PC-9 (cell line): ENCODE data around the gene LCOR. TPM values are rescaled to one million over a fixed set of nuclear protein-coding genes. Genes with fewer than 3 reads are reported as not detected.

Experiments
- BruUV-seq: library from RNA; stranded (reverse); fragments of 400-500 nt; replicated peaks from 2 replicates; lab custom pipeline; 2021; lab: Mats Ljungman, UMichigan
- CTCF ChIA-PET: fragments of 300-600 bp; sonication (Branson Sonifier 250); formaldehyde crosslinking; loops from one replicate; lab custom pipeline; 2022; ENCODE audit warnings: antibody characterized with exemption; lab: Charles Lee
- POLR2A ChIA-PET: fragments of 300-600 bp; sonication (Branson Sonifier 250); formaldehyde crosslinking; loops from one replicate; lab custom pipeline; 2022; ENCODE audit warnings: antibody characterized with exemption; ENCODE audit not compliant: unreplicated experiment; lab: Charles Lee
- DNase-seq, 2 experiments: peaks; one replicate each; pipeline versions ENCODE4 v3.0.0 to v3.0.0-alpha.2; 2015 to 2022; ENCODE audit warnings: mixed read lengths in 1 of 2
- H2AFZ ChIP-seq: fragments of 200-600 bp; sonication (generic); 2 replicates; pipeline ENCODE4 v1.8.1; 2017; ENCODE audit warnings: antibody characterized with exemption
- H3F3A ChIP-seq: fragments of 200-600 bp; sonication (generic); 2 replicates; pipeline ENCODE4 v1.8.1; 2017; ENCODE audit warnings: antibody characterized with exemption, mild to moderate bottlenecking, low read depth; ENCODE audit not compliant: insufficient read depth
- H3K27ac ChIP-seq: fragments of 200-600 bp; sonication (generic); 2 replicates; pipeline ENCODE4 v1.6.1; 2016; ENCODE audit warnings: mixed run types
- H3K27me3 ChIP-seq: fragments of 200-600 bp; sonication (generic); 2 replicates; pipeline ENCODE4 v1.6.1; 2016; ENCODE audit warnings: low read depth, mixed run types; ENCODE audit not compliant: insufficient read depth
- H3K36me3 ChIP-seq: fragments of 200-600 bp; sonication (generic); 2 replicates; pipeline ENCODE4 v1.6.1; 2016; ENCODE audit warnings: low read depth, mixed run types
- H3K4me1 ChIP-seq: fragments of 200-600 bp; sonication (generic); replicated peaks from 2 replicates; pipeline ENCODE4 v1.6.1; 2016; ENCODE audit warnings: mixed run types; ENCODE audit not compliant: insufficient read depth
- H3K4me2 ChIP-seq: fragments of 200-600 bp; sonication (generic); 2 replicates; pipeline ENCODE4 v1.6.1; 2017; ENCODE audit warnings: mixed run types
- H3K4me3 ChIP-seq: fragments of 200-600 bp; sonication (generic); 2 replicates; pipeline ENCODE4 v1.6.1; 2016; ENCODE audit warnings: mixed run types
- H3K79me2 ChIP-seq: fragments of 200-600 bp; sonication (generic); 2 replicates; pipeline ENCODE4 v1.6.1; 2017; ENCODE audit warnings: low read depth, mixed run types
- H3K9me2 ChIP-seq: fragments of 200-600 bp; sonication (generic); 2 replicates; pipeline ENCODE4 v1.8.1; 2017; ENCODE audit warnings: mild to moderate bottlenecking; ENCODE audit not compliant: insufficient read depth
- H3K9me3 ChIP-seq: fragments of 200-600 bp; sonication (generic); 2 replicates; pipeline ENCODE4 v1.8.1; 2016; ENCODE audit warnings: low read depth; ENCODE audit not compliant: insufficient read depth
- H4K20me1 ChIP-seq: fragments of 200-600 bp; sonication (generic); 2 replicates; pipeline ENCODE4 v1.8.1; 2017; ENCODE audit not compliant: insufficient read depth
- EZH2 ChIP-seq: fragments of 200-600 bp; sonication (generic); IDR thresholded peaks from 2 replicates; pipeline ENCODE4 v1.8.0; 2017; ENCODE audit warnings: antibody characterized with exemption, low read depth
- intact Hi-C: fragments of 100-400 bp; cut with micrococcal nuclease; formaldehyde crosslinking; loops from one replicate; pipeline ENCODE4 v1.10.0; 2022; ENCODE audit not compliant: unreplicated experiment
- total RNA-seq: library from RNA; stranded (reverse); gene quantifications from 2 replicates; pipeline ENCODE4 v1.2.3, GENCODE V29; 2021
- TF ChIP-seq, protein P1 (sequence below): fragments of 200-600 bp; sonication (generic); conservative IDR thresholded peaks from 2 replicates; pipeline ENCODE4 v1.6.1; 2017; ENCODE audit warnings: mixed run types, antibody characterized with exemption, mild to moderate bottlenecking, moderate library complexity

Gene LCOR
- total RNA-seq, 1 experiment from 2014 or later = 36.4 TPM

DNA sequence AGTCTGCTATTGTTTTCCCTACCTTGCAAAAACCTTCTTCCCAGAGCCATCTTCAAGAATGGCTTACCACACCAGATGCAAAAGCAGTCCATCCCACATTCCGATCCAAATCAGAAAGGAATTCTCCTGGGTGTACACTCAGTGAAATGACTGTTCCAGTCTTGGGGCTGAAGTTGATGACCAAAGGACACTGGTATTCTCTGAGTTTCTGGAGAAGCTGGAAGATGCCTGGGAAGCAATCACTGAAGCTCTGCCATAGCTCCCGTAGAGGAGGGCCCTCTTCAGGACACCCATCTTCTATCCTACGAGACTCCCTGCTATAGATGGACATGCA is 155.7 kb downstream of the LCOR start:
- H3K4me1 ChIP-seq = no peaks in the 10 kb centered on the region
- H3K79me2 ChIP-seq = no peaks in the 10 kb centered on the region
- H2AFZ ChIP-seq = no peak overlapping the region
- H3K36me3 ChIP-seq = no peaks in the 10 kb centered on the region
- no peak overlapping the region for H3K4me2 ChIP-seq
- H4K20me1 ChIP-seq = no peaks in the 10 kb centered on the region
- ChIA-PET CTCF (no interaction called here), POLR2A (no interaction called here)
- no peak for TF ChIP-seq EZH2
- TF ChIP-seq, protein P1, sequence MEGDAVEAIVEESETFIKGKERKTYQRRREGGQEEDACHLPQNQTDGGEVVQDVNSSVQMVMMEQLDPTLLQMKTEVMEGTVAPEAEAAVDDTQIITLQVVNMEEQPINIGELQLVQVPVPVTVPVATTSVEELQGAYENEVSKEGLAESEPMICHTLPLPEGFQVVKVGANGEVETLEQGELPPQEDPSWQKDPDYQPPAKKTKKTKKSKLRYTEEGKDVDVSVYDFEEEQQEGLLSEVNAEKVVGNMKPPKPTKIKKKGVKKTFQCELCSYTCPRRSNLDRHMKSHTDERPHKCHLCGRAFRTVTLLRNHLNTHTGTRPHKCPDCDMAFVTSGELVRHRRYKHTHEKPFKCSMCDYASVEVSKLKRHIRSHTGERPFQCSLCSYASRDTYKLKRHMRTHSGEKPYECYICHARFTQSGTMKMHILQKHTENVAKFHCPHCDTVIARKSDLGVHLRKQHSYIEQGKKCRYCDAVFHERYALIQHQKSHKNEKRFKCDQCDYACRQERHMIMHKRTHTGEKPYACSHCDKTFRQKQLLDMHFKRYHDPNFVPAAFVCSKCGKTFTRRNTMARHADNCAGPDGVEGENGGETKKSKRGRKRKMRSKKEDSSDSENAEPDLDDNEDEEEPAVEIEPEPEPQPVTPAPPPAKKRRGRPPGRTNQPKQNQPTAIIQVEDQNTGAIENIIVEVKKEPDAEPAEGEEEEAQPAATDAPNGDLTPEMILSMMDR = no peak
- H3F3A ChIP-seq = no peaks in the 10 kb centered on the region
- H3K27ac ChIP-seq = no peak overlapping the region
- intact Hi-C loops = no loop called here
- H3K4me3 ChIP-seq = no peak overlapping the region
- no TSS peak for BruUV-seq
- no peaks in the 10 kb centered on the region for H3K27me3 ChIP-seq
- no peak for DNase-seq
- no peaks in the 10 kb centered on the region for H3K9me2 ChIP-seq
- no peaks in the 10 kb centered on the region for H3K9me3 ChIP-seq

DNA sequence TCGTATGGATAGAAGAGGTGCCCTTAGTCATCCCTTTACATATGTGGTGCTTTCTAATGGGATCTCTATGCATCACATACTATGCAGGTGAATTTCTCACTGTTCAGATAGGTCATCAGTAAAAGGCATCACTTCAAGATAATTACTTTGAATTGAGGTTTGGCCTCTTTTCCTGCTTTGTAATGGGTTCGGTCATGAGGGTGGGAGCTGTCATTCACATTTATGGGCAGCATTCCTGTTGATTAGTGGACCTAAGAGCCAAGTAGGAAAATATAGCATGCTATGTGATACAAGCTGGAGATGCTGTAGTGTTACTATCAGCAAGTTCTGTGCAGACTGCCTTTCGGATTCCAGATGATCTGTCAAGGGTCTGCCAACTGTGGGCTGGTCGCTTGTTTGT is 156.3 kb downstream of the LCOR start:
- no peaks in the 10 kb centered on the region for H3K4me1 ChIP-seq
- H3K4me2 ChIP-seq = no peak overlapping the region
- H2AFZ ChIP-seq = no peak overlapping the region
- TF ChIP-seq EZH2 = no peak
- TF ChIP-seq, protein P1 = no peak
- DNase-seq = no peak
- H4K20me1 ChIP-seq = no peaks in the 10 kb centered on the region
- H3K27me3 ChIP-seq = no peaks in the 10 kb centered on the region
- POLR2A ChIA-PET = no interaction called here
- BruUV-seq = no TSS peak
- H3K27ac ChIP-seq = no peak overlapping the region
- intact Hi-C loops = no loop called here
- H3K9me3 ChIP-seq = no peaks in the 10 kb centered on the region
- H3K79me2 ChIP-seq = no peaks in the 10 kb centered on the region
- no peaks in the 10 kb centered on the region for H3F3A ChIP-seq
- no peak overlapping the region for H3K4me3 ChIP-seq
- no peaks in the 10 kb centered on the region for H3K9me2 ChIP-seq
- no peaks in the 10 kb centered on the region for H3K36me3 ChIP-seq
- CTCF ChIA-PET = no interaction called here

DNA sequence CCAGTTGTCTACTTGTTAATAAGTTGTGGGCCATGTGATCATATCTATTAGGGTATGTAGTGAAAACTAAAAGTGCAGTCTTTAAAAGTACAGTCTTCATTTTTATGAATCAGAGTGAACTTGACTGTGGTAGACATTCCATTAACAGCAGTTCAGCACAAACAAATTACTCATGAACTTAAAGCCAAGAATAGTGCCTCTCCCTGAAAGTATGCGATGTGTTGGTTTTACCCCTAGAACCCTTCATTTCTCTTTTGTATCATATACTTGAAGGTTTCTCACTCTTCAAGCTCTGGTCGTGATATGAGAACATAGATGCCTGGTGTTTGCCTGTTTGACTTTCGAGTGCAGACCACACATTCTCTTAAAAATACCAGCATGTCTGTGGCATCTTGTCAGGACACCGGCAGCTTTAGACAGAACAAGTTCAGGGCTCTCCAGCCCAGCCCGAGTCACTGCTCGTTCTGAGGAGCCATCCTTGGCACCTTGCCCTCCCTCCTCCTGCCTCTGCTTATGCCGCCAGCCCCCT is 159.3 kb downstream of the LCOR start:
- H4K20me1 ChIP-seq = no peaks in the 10 kb centered on the region
- no peaks in the 10 kb centered on the region for H3K79me2 ChIP-seq
- no peak overlapping the region for H3K27ac ChIP-seq
- TF ChIP-seq, protein P1 = no peak
- no peak for TF ChIP-seq EZH2
- CTCF ChIA-PET = no interaction called here
- no peak overlapping the region for H2AFZ ChIP-seq
- H3K9me3 ChIP-seq = no peaks in the 10 kb centered on the region
- POLR2A ChIA-PET = interaction anchor here (0.9 kb wide), 1 partner anchor 8 kb away, joined by 4 read pairs; no protein-coding TSS in a partner anchor
- no TSS peak for BruUV-seq
- DNase-seq = no peak
- no peak overlapping the region for H3K4me3 ChIP-seq
- H3K9me2 ChIP-seq = no peaks in the 10 kb centered on the region
- H3K27me3 ChIP-seq = no peaks in the 10 kb centered on the region
- H3K4me1 ChIP-seq = no peaks in the 10 kb centered on the region
- intact Hi-C loops = no loop called here
- H3K4me2 ChIP-seq = no peak overlapping the region
- H3K36me3 ChIP-seq = no peaks in the 10 kb centered on the region
- H3F3A ChIP-seq = no peaks in the 10 kb centered on the region
